HG03025 (cell line): Measurements from ENCODE around the gene CEACAM4.
"Not testable (repeated sequence)": the region's sequence is repeated elsewhere in the genome, so short reads cannot be mapped to it uniquely, and the experiment has no call there.

Experiments used
- ATAC-seq: cut with Tn5 transposase; IDR thresholded peaks from one replicate; pipeline ENCODE4 v1.9.1; 2021; ENCODE audit warnings: mild to moderate bottlenecking, moderate library complexity; ENCODE audit not compliant: unreplicated experiment, low FRiP score

The CEACAM4 gene

DNA sequence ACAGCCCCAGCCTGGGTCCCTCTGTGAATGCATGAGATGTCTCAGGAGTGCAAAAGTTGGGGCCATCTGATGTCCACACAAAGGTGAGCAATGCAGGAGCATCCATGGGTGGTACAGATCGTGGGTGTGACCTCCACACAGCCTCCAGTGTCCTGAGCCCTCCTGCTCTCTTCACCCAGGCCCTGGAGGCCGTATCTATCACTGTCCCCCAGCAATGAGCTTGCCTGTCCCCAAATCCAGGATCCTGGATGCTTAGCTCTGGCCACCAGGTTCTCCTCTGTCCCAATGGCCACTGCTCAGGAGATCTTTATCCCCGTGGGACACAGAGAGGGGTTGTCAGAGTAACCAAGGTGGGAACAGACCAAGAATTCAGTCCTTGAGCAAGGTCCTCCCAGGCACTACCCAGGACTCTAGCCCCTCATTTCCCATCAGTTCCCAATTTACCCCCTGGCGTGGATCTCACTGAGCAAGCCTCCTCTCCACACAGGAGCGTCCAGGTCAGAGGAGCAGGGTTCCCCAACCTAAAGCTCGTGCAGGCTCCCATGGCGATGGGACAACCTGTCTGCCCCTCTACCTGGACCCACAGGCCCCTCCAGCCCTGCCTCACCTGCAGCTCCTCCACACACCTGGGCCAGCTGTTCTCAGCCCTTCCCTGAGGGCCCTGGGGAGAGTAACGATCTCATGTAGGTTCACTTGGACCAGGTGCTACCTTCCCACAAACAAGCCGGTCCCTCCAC lies 39.6 kb downstream of the CEACAM4 start:
- ATAC-seq = no peak

GRCh38 chr19:41586064-41586463 lies 40.8 kb downstream of the CEACAM4 start:
- ATAC-seq = no peak

DNA sequence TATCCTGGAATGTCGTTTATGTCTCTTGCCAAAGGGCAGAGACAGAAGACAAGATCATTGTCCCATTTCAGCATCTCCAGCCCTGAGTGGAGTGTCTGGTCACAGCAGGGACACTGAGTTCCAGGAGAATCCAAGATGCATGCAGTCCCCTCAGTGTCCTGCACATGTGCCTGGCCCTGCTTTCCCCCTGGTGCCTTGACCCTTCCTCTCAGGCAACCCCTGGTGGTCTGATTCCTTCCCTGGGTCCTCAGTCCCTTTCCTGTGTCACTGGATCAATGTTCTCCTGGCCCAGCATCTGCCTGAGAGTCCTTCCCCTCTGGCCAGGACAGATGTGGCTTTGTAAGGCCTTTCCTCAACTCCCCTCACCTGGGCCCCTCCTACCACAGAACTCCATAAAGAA lies 41.9 kb downstream of the CEACAM4 start:
- ATAC-seq = no peak

GRCh38 chr19:41584260-41584810 lies 42.5 kb downstream of the CEACAM4 start:
- ATAC-seq = no peak

- not testable (repeated sequence) for ATAC-seq
These were observed 44.2 kb downstream of the CEACAM4 start for GRCh38 chr19:41582577-41583182.

GRCh38 chr19:41581068-41581467 lies 45.8 kb downstream of the CEACAM4 start:
- not testable (repeated sequence) for ATAC-seq

- no peak for ATAC-seq
These were observed 48.0 kb downstream of the CEACAM4 start for GRCh38 chr19:41578886-41579285.

GRCh38 chr19:41577833-41578232 lies 49.0 kb downstream of the CEACAM4 start:
- no peak for ATAC-seq

DNA sequence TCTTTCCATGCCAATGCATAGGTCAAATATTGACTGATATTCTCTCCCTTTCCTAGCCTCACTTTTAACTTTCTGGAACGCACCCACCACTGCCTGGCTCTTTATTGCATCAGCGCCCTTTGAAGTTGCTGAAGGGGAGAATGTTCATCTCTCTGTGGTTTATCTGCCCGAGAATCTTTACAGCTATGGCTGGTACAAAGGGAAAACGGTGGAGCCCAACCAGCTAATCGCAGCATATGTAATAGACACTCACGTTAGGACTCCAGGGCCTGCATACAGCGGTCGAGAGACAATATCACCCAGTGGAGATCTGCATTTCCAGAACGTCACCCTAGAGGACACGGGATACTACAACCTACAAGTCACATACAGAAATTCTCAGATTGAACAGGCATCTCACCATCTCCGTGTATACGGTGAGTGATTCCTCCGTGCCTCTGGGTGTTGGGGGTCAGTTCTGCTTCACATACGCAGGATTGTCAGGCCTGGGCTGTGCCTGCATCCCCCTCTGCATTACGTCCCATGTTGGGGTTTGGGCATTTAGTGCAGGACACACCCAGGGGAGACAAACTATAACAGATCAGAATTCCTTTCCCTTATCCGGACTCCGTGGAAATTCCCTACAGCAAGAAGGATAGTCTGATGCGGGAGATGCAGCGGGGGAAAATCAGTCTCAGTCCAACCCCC lies 49.6 kb downstream of the CEACAM4 start:
- no peak for ATAC-seq

DNA sequence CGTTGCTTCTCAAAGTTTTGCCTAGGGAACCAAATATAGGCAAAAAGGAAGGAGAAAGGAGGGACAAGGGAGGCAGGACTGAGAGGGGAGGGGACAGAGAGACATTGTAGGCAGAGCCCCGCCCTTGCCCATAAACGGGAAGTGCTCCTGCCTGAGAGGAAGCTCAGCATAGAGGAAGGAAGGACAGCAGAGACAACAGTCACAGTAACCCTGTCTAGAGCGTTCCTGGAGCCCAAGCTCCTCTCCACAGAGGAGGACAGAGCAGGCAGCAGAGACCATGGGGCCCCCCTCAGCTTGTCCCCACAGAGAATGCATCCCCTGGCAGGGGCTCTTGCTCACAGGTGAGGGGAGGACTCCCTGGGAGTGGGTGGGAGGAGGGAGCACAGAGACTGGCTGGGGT lies 50.9 kb downstream of the CEACAM4 start, which contains the start of gene CEACAM21:
CEACAM21 (plus strand) TSS at position 169 of the 400 bp plus-strand sequence; CDS start at position 278, 109 bp downstream.
- peak; percentile 71 for ATAC-seq

DNA sequence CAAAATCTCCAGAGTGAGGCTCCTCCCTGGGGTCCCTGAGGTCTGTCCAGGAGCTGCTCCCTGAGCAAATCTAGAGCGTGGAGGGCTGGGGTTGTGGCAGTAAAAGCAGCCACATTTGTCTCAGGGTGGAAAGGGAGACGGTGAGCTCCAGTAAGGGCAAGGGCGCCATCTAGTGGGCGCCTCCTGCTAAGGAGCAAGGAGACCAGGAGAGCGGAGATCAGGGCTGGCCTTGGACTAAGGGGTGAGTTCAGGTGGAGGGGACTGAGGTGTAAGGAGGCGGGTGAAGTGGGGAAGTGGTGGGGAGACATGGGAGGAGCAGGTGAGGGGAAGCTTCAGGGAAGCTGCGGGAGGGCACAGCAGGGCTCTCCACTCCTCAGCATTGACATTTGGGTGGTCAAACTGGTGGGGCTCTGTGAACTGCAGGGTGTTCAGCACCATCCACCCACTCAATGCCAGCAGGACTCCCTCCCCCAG lies 56.2 kb downstream of the CEACAM4 start:
- ATAC-seq = no peak

GRCh38 chr19:41570179-41570578 lies 56.7 kb downstream of the CEACAM4 start:
- ATAC-seq = no peak

- ATAC-seq = no peak
These were observed 57.3 kb downstream of the CEACAM4 start for GRCh38 chr19:41569481-41570150.
